ENCODE data around the gene OTUD6A. TPM values are rescaled to one million over a fixed set of nuclear protein-coding genes. Genes with fewer than 3 reads are reported as not detected.
"Not testable (repeated sequence)": the region's sequence is repeated elsewhere in the genome, so short reads cannot be mapped to it uniquely, and the experiment has no call there.

Gene OTUD6A
- total and polyA plus RNA-seq, 7 donors, result not detected

- TF ChIP-seq POLR2A (IDR thresholded peaks at IDR 0.05), result no peak
- TF ChIP-seq EP300 (IDR thresholded peaks at IDR 0.05), result no peak
- TF ChIP-seq CTCF (IDR thresholded peaks at IDR 0.05), result no peak
- TF ChIP-seq POLR2AphosphoS5 (IDR thresholded peaks at IDR 0.05), result no peak
- intact Hi-C loops (cut with DNase I), result loop anchor here (2.0 to 10.0 kb wide), 3 partner anchors 61 to 604 kb away; no protein-coding TSS in a partner anchor
- Histone ChIP-seq H3K27me3 (no peaks in the 10 kb centered on the region), H3K4me3 (no peak overlapping the region), H3K4me1 (no peaks in the 10 kb centered on the region), H3K9me3 (no peaks in the 10 kb centered on the region), H3K27ac (no peak overlapping the region), H3K36me3 (no peaks in the 10 kb centered on the region)
- 72 to 75% methylated on average over 2 of the region's 2 CpGs for WGBS, 2 donors
- DNase-seq, result no peak
Observed at GRCh38 chrX:70096052-70096451, 33.8 kb downstream of the OTUD6A start.

GRCh38 chrX:70105229-70105628 is 43.0 kb downstream of the OTUD6A start:
- whole genome bisulfite sequencing, 2 donors, result 32 to 50% methylated on average over 2 of the region's 2 CpGs
- H3K36me3 ChIP-seq, result no peaks in the 10 kb centered on the region
- H3K9me3 ChIP-seq, result no peaks in the 10 kb centered on the region
- no peak overlapping the region for H3K4me3 ChIP-seq
- DNase-seq, result no peak
- H3K27me3 ChIP-seq, result no peaks in the 10 kb centered on the region
- TF ChIP-seq EP300 (IDR thresholded peaks at IDR 0.05) (no peak), POLR2AphosphoS5 (IDR thresholded peaks at IDR 0.05) (no peak), CTCF (IDR thresholded peaks at IDR 0.05) (no peak)
- H3K4me1 ChIP-seq, result no peaks in the 10 kb centered on the region
- intact Hi-C loops (cut with DNase I), result no loop called here
- H3K27ac ChIP-seq, result no peak overlapping the region

DNA sequence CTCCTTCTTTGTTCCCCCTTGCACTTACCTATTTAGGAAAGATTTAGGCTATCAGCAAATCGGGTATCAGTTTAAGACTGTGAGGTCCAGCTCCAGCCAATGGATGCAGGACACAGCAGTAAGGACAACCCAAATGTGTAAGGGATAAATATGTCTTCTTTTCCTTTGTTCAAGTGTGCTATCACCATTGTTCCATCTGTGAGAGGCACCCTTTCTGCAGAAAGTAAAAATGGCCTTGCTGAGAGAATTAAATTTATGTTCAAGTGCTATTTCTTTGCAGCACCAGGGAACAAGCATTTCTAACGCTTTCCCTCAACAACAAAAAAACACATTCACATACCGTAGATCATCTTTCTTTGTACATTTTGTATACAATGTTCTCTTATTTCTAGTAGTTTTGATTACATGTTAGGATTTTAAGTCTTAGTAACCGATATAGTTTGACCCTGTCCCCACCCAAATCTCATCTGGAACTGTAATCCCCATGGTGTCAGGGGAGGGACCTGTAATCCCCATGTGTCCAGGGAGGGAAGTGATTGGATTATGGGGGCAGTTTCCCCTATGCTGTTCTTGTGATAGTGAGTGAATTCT is 49.3 kb downstream of the OTUD6A start:
- intact Hi-C loops (cut with DNase I); H3K4me1 ChIP-seq; H3K27ac ChIP-seq; H3K4me3 ChIP-seq; H3K36me3 ChIP-seq; H3K27me3 ChIP-seq; DNase-seq; H3K9me3 ChIP-seq: not testable (repeated sequence)
- 95 to 97% methylated on average over 4 of the region's 4 CpGs for WGBS, 2 donors

Small RNAs within 50 kb of the gene (small RNA-seq; reads per million reads assigned to genes)
- 0.11 to 0.73 (median 0.36) reads per million in 3 donors for gene MIR676

Other genes with a start within 250 kb of the OTUD6A start
- gene AWAT2, start 12.5 kb upstream of the OTUD6A start, total RNA-seq, result not detected
- gene AWAT2, start 12.5 kb upstream of the OTUD6A start, polyA plus RNA-seq, result under 1 TPM in 1 of 3 donors, not detected in 2; 0.60 TPM
- 100 to 1,000 TPM in 1 of 4 donors, 10 to 100 TPM in 3; 71.5 to 100 (median 85.0) TPM for gene IGBP1, start 71.0 kb downstream of the OTUD6A start, total RNA-seq
- gene IGBP1, start 71.0 kb downstream of the OTUD6A start, polyA plus RNA-seq, result 100 to 1,000 TPM in 2 of 3 donors, 10 to 100 TPM in 1; 69.7 to 126 (median 114) TPM
- gene DGAT2L6, start 115.0 kb downstream of the OTUD6A start, total RNA-seq, result not detected
- not detected for gene DGAT2L6, start 115.0 kb downstream of the OTUD6A start, polyA plus RNA-seq
- not detected for gene AWAT1, start 172.2 kb downstream of the OTUD6A start, total RNA-seq
- not detected for gene AWAT1, start 172.2 kb downstream of the OTUD6A start, polyA plus RNA-seq
- 1 to 10 TPM in 1 of 4 donors, under 1 TPM in 2, not detected in 1; 0.27 to 1.7 (median 0.33) TPM for gene P2RY4, start 197.7 kb downstream of the OTUD6A start, total RNA-seq
- under 1 TPM; 0.44 to 0.60 (median 0.46) TPM for gene P2RY4, start 197.7 kb downstream of the OTUD6A start, polyA plus RNA-seq
- gene ARR3, start 205.9 kb downstream of the OTUD6A start, total RNA-seq, result not detected
- under 1 TPM in 2 of 3 donors, not detected in 1; 0.25 to 0.60 TPM for gene ARR3, start 205.9 kb downstream of the OTUD6A start, polyA plus RNA-seq
- gene RAB41, start 219.7 kb downstream of the OTUD6A start, total RNA-seq, result not detected
- gene RAB41, start 219.7 kb downstream of the OTUD6A start, polyA plus RNA-seq, result under 1 TPM in 1 of 3 donors, not detected in 2; 0.10 TPM
- 10 to 100 TPM; 21.2 to 32.8 (median 25.6) TPM for gene PDZD11, start 227.5 kb downstream of the OTUD6A start, total RNA-seq
- gene PDZD11, start 227.5 kb downstream of the OTUD6A start, polyA plus RNA-seq, result 100 to 1,000 TPM in 1 of 3 donors, 10 to 100 TPM in 2; 55.4 to 115 (median 93.7) TPM
- under 1 TPM; 0.16 to 0.55 (median 0.45) TPM for gene KIF4A, start 227.6 kb downstream of the OTUD6A start, total RNA-seq
- gene KIF4A, start 227.6 kb downstream of the OTUD6A start, polyA plus RNA-seq, result 1 to 10 TPM in 2 of 3 donors, under 1 TPM in 1; 0.60 to 5.5 (median 2.1) TPM